Lower leg skin (tissue), 3 donors: ENCODE data around the gene SCUBE1.

Experiments used
- POLR2A ChIP-seq, 2 donors: fragments of 450-650 bp; IDR thresholded peaks; one replicate each; pipeline ENCODE4 v1.6.1; 2016 to 2017; ENCODE audit warnings: antibody characterized with exemption in 2 of 2, mild to moderate bottlenecking in 1 of 2, moderate library complexity in 1 of 2
- TF ChIP-seq, protein P1 (sequence below), 3 donors: fragments of 450-650 bp; IDR thresholded peaks; one replicate each; pipeline ENCODE4 v1.5.1; 2016; ENCODE audit warnings: antibody characterized with exemption in 3 of 3, mild to moderate bottlenecking in 3 of 3, moderate library complexity in 2 of 3

DNA sequence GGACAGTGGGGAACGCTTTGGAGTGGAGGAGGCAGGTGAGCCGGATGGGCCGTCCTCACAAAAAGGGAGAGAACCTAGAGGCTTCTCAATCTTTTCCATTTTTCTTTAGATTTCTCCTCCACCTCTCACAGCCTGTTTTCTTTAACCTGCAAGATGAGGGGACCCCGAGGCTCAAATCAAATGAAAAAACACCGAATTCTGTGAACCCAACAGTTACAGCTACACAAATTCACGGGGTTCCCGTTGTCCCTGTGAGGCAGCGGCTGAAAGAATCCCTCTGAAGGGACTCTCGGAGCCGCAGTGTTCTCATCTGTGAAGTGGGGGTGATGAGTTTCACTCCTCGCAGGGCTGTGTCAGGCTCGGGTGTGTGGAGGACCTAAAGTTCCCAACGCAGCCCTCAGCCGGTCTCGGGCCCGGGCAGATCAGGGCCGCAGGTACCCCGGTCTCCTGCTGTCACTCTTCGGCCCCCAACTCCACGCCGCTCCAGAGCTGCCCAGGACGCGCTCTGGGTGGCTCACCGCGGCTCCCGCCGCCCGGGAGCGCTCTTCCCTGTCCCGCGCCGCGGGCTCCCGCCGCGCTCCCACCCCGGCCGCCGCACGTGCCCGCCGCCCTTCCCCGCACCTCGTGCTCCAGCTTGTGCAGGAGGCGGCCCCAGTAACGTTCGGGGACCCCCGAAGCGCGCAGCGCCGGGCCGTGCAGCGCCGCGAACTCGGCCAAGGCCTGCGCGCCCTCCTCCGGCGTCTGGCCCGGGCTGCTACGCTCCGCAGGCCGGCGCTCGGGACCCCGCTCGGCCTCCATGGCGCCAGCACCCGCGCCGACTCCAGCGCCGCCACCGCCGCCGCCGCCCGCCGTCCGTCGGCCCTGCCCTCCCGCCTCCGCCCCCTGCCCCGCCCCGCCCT lies 156.7 kb downstream of the SCUBE1 start, which contains the start of gene TTLL12:
- TF ChIP-seq POLR2A (IDR thresholded peaks at IDR 0.05) = no peak
- TF ChIP-seq, protein P1, sequence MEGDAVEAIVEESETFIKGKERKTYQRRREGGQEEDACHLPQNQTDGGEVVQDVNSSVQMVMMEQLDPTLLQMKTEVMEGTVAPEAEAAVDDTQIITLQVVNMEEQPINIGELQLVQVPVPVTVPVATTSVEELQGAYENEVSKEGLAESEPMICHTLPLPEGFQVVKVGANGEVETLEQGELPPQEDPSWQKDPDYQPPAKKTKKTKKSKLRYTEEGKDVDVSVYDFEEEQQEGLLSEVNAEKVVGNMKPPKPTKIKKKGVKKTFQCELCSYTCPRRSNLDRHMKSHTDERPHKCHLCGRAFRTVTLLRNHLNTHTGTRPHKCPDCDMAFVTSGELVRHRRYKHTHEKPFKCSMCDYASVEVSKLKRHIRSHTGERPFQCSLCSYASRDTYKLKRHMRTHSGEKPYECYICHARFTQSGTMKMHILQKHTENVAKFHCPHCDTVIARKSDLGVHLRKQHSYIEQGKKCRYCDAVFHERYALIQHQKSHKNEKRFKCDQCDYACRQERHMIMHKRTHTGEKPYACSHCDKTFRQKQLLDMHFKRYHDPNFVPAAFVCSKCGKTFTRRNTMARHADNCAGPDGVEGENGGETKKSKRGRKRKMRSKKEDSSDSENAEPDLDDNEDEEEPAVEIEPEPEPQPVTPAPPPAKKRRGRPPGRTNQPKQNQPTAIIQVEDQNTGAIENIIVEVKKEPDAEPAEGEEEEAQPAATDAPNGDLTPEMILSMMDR (IDR thresholded peaks at IDR 0.05) = no peak
